ENCODE results near the gene PLPPR3.

The PLPPR3 gene

DNA sequence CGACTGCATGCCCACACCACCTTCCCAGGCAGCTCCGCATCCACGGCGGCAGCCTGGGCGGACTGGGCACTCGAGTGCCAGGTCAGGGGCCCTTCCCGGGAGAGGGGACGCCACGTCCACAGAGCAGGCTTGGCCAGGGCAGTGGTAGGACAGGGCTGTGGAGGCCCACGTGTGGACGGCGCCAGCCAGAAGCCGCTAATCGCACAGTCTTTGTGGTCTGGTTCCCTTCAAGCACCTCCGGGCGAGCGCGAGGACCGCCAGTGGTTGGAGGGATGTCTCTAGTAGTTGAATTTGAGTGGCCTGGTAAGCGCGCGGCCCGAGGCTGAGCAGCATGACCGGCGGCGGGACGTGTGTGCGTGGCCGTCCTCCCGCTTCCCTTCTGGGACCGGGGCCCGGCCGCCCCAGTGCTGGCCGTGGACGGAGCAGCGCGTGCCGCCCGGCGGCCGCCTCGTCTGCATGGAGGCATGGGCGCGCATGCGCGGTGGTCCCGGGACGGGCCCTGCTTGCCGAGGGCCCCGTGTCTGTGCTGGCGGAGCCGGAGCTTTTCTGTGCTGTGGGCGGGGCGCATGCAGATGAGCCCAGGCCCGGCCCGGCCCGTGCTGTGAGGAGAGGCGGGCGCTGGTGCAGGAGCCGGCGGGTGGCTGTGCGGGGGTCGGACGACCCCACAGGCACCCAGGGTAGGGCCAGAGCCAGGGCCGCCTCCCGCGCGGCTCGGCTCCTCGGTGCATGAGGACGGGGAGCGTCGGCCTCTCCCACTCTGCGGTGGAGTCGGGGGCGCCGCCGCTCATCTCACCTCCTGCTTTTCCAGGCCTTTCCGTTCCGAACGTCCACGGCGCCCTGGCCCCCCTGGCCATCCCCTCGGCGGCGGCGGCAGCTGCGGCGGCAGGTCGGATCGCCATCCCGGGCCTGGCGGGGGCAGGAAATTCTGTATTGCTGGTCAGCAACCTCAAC lies 15.9 kb downstream of the PLPPR3 start:
- DNase-seq (ENCODE audit: low read depth) = no peak
- TF ChIP-seq, protein P1, sequence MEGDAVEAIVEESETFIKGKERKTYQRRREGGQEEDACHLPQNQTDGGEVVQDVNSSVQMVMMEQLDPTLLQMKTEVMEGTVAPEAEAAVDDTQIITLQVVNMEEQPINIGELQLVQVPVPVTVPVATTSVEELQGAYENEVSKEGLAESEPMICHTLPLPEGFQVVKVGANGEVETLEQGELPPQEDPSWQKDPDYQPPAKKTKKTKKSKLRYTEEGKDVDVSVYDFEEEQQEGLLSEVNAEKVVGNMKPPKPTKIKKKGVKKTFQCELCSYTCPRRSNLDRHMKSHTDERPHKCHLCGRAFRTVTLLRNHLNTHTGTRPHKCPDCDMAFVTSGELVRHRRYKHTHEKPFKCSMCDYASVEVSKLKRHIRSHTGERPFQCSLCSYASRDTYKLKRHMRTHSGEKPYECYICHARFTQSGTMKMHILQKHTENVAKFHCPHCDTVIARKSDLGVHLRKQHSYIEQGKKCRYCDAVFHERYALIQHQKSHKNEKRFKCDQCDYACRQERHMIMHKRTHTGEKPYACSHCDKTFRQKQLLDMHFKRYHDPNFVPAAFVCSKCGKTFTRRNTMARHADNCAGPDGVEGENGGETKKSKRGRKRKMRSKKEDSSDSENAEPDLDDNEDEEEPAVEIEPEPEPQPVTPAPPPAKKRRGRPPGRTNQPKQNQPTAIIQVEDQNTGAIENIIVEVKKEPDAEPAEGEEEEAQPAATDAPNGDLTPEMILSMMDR (conservative IDR thresholded peaks at IDR 0.05; ENCODE audit: control insufficient read depth, insufficient read depth, low read depth, low read length) = no peak
- no peak overlapping the region for H3K4me3 ChIP-seq (ENCODE audit: control insufficient read depth, low read depth, low read length)

DNA sequence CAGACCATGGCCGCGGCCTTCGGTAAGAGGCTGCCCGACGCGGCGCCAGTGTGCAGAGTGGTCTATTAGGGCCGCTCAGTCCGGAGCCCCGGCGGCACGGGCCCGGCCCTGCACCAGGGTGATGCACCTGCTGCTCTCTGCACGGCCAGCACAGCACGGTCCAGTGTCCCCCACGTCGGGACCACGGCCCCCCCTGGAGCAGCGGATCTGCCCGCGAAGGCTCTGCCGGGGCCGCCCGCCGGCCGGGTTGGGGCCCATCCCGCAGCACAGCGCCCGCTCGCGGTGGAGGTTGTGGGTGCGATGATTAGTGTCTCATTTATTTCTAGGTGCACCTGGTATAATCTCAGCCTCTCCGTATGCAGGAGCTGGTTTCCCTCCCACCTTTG lies 16.6 kb downstream of the PLPPR3 start:
- TF ChIP-seq, protein P1 (conservative IDR thresholded peaks at IDR 0.05; ENCODE audit: control insufficient read depth, insufficient read depth, low read depth, low read length) = no peak
- no peak for DNase-seq (ENCODE audit: low read depth)
- no peak overlapping the region for H3K4me3 ChIP-seq (ENCODE audit: control insufficient read depth, low read depth, low read length)

- H3K4me3 ChIP-seq (ENCODE audit: control insufficient read depth, low read depth, low read length) = no peak overlapping the region
- TF ChIP-seq, protein P1 (conservative IDR thresholded peaks at IDR 0.05; ENCODE audit: control insufficient read depth, insufficient read depth, low read depth, low read length) = no peak
- DNase-seq (ENCODE audit: low read depth) = no peak
These were observed 17.2 kb downstream of the PLPPR3 start for GRCh38 chr19:804419-805165.

DNA sequence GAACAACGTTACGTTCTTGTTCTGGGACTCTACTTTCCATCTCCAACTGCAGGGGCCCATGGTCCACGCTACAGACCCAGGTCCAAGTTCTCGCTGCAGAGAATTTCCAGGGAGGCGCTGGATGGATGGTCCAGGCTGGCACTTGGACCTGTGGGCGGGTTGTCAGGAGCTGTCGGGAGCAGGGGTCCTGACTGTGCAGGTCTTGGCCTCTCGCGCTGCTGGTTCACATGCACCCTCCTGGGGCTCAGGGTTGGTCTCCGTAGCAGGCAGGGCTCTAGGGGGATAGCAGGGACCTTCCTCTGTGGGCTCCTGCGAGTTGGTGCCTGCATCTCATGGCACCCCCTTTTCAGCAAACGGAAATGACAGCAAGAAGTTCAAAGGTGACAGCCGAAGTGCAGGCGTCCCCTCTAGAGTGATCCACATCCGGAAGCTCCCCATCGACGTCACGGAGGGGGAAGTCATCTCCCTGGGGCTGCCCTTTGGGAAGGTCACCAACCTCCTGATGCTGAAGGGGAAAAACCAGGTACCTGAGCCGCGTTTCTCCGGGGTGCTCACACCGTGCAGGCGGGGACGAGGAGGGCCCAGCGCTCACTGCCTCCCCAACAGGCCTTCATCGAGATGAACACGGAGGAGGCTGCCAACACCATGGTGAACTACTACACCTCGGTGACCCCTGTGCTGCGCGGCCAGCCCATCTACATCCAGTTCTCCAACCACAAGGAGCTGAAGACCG lies 17.9 kb downstream of the PLPPR3 start:
- TF ChIP-seq, protein P1 (conservative IDR thresholded peaks at IDR 0.05; ENCODE audit: control insufficient read depth, insufficient read depth, low read depth, low read length) = no peak
- no peak for DNase-seq (ENCODE audit: low read depth)

DNA sequence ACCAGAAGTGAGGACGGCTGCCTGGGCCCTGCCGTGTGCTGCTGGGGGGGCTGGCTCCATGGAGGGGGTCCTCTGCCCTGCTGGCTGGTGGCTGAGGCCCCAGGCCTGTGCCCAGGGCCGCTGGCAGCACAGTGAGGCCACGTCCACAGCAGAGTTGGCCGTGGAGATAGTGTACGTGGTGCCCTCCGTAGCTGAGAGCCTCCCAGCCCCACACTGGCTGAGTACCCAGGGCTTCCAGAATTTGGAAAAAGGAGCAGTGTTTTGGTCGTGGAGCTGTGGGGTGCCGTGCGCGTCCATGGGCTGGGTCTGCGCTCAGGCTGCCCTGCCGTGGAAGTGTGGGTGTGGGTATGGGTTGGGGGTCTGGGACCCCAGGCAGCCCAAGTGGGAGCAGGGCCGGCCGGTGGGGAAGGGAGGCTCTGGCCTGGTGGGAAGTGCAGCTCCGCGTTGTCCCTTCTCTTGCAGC lies 18.6 kb downstream of the PLPPR3 start:
- TF ChIP-seq, protein P1 (conservative IDR thresholded peaks at IDR 0.05; ENCODE audit: control insufficient read depth, insufficient read depth, low read depth, low read length) = no peak
- no peak overlapping the region for H3K4me3 ChIP-seq (ENCODE audit: control insufficient read depth, low read depth, low read length)
- no peak for DNase-seq (ENCODE audit: low read depth)

More for the DNA sequence above, 17.9 kb downstream of the PLPPR3 start:
- H3K4me3 ChIP-seq (ENCODE audit: control insufficient read depth, low read depth, low read length) = no peak overlapping the region

GRCh38 chr19:802498-803098 lies 19.2 kb downstream of the PLPPR3 start:
- H3K4me3 ChIP-seq (ENCODE audit: control insufficient read depth, low read depth, low read length) = peak overlapping the region; percentile 38
- DNase-seq (ENCODE audit: low read depth) = peak; percentile 39
- TF ChIP-seq, protein P1 (conservative IDR thresholded peaks at IDR 0.05; ENCODE audit: control insufficient read depth, insufficient read depth, low read depth, low read length) = no peak

All from fibroblast of mammary gland (primary cell).